ENCODE results near the gene FOSL1. TPM values are rescaled to one million over a fixed set of nuclear protein-coding genes. Genes with fewer than 3 reads are reported as not detected.

FOSL1 gene
- 19.8 and 147 TPM in 2 replicates for total RNA-seq

DNA sequence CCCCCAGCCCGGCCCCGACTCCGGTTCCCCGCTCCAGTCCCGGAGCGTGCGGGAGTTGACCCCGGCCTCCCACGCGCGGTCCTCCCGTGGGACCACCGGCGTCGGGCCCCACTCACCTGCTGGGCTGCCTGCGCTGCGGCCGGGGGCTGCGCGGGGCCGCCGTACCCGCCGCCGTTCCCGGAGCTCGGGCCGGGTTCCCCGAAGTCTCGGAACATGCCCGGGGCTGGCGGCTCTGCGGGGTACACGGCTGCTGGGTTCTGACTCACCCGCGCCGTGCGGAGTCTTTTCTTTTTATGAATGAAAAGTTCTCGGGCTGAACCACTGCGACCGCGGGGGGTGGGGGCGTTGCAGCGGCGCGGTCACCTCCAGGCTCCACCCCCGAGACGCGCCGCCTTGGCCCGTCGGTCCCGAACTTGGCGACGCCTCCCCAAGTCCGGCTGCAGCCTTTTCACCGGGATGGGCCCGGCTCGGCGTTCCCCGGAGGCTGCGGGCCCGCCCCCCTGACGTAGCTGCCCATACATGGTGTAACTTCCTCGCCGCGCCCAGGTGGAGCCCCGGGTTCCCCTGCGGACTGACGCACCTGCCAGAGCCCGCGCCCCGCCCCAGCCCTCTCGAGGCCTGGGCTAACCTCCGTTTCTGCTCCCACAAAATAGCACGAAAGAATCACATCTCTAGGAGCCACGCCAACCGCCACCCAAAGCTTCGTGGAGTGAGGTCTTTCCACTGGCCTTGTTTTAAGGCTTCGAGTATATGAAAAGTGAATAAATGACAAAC, at the start of gene FOSL1:
Gene FOSL1, minus strand, starts transcription at position 264 of the 774 bp plus-strand sequence. Its CDS starts 49 bp downstream, at position 215.

DNA sequence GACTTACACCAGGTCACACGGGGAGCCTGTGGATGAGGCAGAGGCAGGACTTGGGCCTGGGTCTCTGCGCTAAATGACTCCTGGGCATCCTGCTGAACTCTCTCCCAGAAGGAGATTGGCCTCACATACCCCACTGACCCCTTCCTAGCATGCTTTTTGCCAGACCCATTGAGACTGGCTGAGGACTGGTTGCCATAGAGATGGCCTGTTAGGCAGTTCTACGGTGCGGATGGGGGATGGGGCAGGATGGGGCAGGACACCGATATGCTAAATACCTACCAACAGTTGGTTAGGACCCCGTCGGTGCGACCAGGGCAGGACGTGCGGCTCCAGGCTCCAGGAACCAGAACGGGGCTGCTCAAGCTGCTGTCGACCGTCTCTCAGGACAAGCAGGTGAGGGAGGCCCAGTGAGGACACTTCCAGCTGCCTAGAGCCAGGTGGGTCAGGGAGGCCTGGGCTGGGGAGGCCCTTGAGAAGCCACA, 45.3 kb upstream of the FOSL1 start, which contains the start of gene TSGA10IP:
Gene TSGA10IP, plus strand, starts transcription at position 51 of the 482 bp plus-strand sequence. Its CDS starts 196 bp downstream, at position 247.

DNA sequence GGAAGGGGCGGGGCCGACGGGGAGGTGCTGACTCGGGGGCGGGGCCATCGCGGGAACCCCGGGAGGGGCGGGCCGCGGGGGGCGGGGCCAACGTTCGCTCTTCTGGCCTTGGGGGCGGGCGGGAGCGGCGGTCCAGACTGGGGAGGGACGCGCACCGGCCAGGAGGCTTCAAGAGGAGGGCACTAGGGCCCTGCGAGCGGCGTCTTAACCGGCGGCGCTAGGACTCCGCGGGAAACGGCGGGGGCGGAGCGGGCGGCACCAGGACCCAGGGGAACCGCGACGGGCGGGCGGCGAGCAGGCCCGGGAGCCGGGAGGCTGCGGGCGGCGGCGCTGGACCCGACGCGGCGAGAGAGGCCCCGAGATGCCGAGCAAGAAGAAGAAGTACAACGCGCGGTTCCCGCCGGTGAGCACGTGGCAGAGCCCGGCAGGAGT, 19.0 kb upstream of the FOSL1 start, which contains the start of gene DRAP1:
Gene DRAP1, plus strand, starts transcription at position 286 of the 432 bp plus-strand sequence. Its CDS starts 76 bp downstream, at position 362.

GRCh38 chr11:65918211-65919140, 18.3 kb upstream of the FOSL1 start, which contains the start of gene C11orf68:
Gene C11orf68 (minus strand): TSS chr11:65919062. CDS start chr11:65919031, 31 bp downstream.

GRCh38 chr11:65890324-65891218, 9.6 kb downstream of the FOSL1 start, which contains the start of gene CCDC85B:
Gene CCDC85B (plus strand): TSS chr11:65890673. CDS start chr11:65890784, 111 bp downstream.

DNA sequence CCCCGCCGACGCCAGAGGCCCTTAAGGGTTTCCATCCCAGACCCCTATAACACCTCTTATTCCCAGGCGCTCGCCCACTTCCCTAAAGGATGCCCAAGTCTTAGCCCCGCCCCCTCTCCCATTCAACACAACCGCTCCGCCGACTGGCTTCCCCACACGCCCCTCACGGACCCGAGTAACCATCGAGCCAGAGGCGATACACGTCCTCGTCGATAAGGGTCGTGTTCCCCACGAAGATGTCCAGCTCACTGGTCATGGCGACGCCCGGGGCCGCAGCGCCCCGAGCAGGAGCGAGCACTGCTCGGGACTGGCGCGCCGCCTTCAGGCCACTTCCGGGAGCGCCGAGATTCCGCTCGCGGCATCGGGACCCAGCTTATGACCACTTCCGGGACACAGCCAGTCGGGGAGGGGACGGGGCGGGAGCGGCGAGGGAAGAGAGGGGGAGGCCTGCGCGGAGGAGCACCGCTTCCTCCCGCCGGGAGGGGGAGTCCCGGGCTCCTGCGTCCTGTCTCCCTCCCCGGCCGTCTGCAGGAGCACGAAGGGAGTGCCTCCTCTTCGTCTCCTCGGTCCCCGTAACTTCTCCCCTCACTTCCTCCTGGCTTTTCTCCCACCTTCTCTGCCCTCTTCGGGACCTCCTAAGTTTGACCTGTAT, 11.9 kb downstream of the FOSL1 start, which contains the start of gene FIBP:
Gene FIBP, minus strand, starts transcription at position 309 of the 652 bp plus-strand sequence. Its CDS starts 53 bp downstream, at position 256.

GRCh38 chr11:65879617-65880016, 20.6 kb downstream of the FOSL1 start, which contains the start of gene CTSW:
Gene CTSW (plus strand): TSS chr11:65879837. CDS start chr11:65879855, 18 bp downstream.

DNA sequence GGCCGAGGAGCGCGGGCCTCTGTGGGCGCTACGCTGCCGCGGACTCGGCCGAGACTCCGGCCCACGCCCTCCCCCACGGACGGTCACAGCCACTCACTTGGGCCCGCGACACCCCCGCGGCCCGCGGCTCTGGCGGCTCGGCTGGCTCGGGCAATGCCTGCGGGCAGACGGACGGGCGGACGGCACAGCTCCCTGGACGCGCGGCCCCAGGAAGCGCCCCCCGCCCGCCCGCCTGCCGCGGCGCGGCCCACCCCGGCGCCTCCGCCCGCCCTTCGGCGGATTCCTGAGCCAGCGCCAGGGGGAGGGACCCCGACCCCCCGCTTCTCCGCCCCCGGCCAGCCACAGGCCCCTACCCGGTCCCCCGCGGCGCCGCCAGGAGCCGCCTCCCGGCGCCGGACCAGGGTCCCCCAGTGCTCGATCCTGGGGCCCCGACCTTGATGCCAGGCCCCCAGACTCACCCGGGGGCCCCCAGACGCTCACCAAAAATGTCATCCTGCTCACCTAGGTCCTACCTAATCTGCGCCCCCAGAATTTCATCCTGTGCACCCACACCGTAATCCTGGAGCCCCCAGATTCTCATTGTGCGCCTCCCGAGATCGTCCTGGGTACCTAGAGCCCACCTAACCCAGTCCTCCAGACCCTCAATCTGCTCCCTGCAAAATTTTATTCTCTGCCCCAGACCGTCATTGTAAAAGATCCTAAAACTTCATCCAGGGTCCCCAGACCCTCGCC, 27.4 kb downstream of the FOSL1 start, which contains the start of gene EFEMP2:
Gene EFEMP2, minus strand, starts transcription at position 215 of the 732 bp plus-strand sequence. CDS start 446 bp downstream, outside the sequence.

DNA sequence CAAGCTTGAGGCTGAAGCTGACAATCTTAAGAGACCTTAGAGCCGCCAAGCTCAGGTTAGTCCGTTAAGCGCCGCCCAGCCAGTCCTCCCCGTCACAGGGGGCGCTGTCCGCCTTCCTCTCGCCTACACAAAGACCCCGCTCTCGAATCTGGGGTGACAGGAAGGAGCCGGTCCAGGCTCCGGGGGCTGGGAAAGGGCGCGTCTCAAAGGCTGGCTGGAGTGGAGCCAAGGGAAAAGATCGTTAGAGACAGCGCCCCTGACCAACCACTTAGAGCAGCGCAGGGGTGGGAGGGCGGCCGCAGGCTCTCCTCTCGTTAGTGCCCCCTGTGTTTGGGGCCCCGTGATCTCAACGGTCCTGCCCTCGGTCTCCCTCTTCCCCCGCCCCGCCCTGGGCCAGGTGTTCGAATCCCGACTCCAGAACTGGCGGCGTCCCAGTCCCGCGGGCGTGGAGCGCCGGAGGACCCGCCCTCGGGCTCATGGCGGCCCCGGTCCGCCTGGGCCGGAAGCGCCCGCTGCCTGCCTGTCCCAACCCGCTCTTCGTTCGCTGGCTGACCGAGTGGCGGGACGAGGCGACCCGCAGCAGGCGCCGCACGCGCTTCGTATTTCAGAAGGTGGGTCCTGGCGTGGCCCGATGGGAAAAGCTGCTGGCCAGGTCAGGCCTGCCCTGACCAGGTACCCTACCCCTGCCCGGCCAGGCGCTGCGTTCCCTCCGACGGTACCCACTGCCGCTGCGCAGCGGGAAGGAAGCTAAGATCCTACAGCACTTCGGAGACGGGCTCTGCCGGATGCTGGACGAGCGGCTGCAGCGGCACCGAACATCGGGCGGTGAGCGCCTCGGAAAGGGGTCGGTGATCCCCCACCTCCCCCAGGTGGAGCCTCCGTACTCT, 39.7 kb downstream of the FOSL1 start, which contains the start of gene MUS81:
Gene MUS81, plus strand, starts transcription at position 156 of the 887 bp plus-strand sequence. Its CDS starts 321 bp downstream, at position 477.

DNA sequence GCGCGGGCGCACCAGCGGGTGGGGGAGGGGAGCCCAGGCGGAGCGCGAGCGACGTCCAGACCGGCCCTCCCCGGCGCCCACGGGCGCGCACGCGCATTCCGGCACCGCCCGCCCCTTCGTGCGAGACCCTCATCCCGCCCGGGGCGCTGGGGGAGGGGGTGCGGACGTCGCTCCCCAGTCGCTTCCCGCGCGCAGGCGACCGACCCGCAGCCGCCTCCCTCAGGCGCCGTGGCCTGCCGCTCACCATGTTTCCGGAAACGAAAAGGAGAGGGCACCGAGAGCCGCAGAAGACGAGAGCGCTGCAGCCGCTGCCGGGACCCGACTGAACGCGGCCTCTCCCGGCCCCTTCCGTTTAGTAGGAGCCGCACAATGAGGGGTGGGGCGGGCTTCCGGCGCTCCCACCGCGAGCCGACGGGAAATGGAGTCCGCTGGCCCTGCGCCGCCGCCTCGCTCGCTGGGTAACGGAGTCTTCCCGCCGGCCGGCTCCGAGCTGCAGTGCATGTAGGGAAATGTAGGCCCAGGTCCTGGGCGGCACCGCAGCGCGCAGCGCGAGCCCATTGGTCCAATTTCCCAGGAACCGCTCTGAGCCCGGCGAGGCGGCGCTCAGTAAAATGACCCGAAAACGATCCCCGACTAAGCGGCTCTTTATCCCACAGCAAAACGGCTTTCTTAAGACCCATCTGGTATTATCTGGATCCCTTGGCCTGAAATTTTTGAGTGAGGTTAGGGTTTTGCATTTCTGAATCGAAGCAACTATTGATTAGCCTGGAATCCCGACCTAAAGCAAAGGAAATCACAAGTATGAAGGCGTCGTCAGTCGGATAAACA, 42.1 kb downstream of the FOSL1 start, which contains the start of gene CFL1:
Gene CFL1, minus strand, starts transcription at position 328 of the 828 bp plus-strand sequence. Its CDS starts 81 bp downstream, at position 247.

Other genes starting within 250 kb of the FOSL1 start
- gene RELA, start 237.5 kb downstream of the FOSL1 start, total RNA-seq: 57.8 and 74.3 TPM in 2 replicates
- gene KAT5, start 188.1 kb downstream of the FOSL1 start, total RNA-seq: 46.8 and 47.7 TPM in 2 replicates
- gene RNASEH2C, start 179.6 kb downstream of the FOSL1 start, total RNA-seq: 20.2 and 48.9 TPM in 2 replicates
- gene AP5B1, start 119.4 kb downstream of the FOSL1 start, total RNA-seq: 12.5 and 13.9 TPM in 2 replicates
- gene OVOL1, start 113.3 kb downstream of the FOSL1 start, total RNA-seq: 0.51 TPM in 1 of 2 replicates, not detected in the other
- 0.89 TPM in 1 of 2 replicates, not detected in the other for gene SNX32, start 66.4 kb downstream of the FOSL1 start, total RNA-seq
- gene CFL1, start 42.2 kb downstream of the FOSL1 start, total RNA-seq: 1,341 and 2,316 TPM in 2 replicates
- 52.4 and 57.2 TPM in 2 replicates for gene MUS81, start 40.0 kb downstream of the FOSL1 start, total RNA-seq
- gene EFEMP2, start 27.6 kb downstream of the FOSL1 start, total RNA-seq: 77.6 and 161 TPM in 2 replicates
- gene CTSW, start 20.6 kb downstream of the FOSL1 start, total RNA-seq: 0.81 TPM in 1 of 2 replicates, not detected in the other
- gene FIBP, start 11.9 kb downstream of the FOSL1 start, total RNA-seq: 176 and 229 TPM in 2 replicates
- gene CCDC85B, start 9.7 kb downstream of the FOSL1 start, total RNA-seq: 55.9 and 59.3 TPM in 2 replicates
- gene C11orf68, start 18.7 kb upstream of the FOSL1 start, total RNA-seq: 25.6 and 28.8 TPM in 2 replicates
- gene DRAP1, start 19.0 kb upstream of the FOSL1 start, total RNA-seq: 104 and 182 TPM in 2 replicates
- gene TSGA10IP, start 45.1 kb upstream of the FOSL1 start, total RNA-seq: not detected in 2 replicates
- gene SART1, start 61.3 kb upstream of the FOSL1 start, total RNA-seq: 48.7 and 51.8 TPM in 2 replicates
- 28.1 and 34.7 TPM in 2 replicates for gene EIF1AD, start 101.8 kb upstream of the FOSL1 start, total RNA-seq
- 70.9 and 118 TPM in 2 replicates for gene BANF1, start 102.1 kb upstream of the FOSL1 start, total RNA-seq
- 2.4 and 18.0 TPM in 2 replicates for gene CST6, start 111.6 kb upstream of the FOSL1 start, total RNA-seq
- gene CATSPER1, start 126.1 kb upstream of the FOSL1 start, total RNA-seq: 0.33 and 1.0 TPM in 2 replicates
- 2.1 and 45.1 TPM in 2 replicates for gene GAL3ST3, start 148.8 kb upstream of the FOSL1 start, total RNA-seq
- 160 and 223 TPM in 2 replicates for gene SF3B2, start 152.0 kb upstream of the FOSL1 start, total RNA-seq
- 50.5 and 67.8 TPM in 2 replicates for gene PACS1, start 169.9 kb upstream of the FOSL1 start, total RNA-seq